ENCODE data around the gene TGFB1I1. TPM values are rescaled to one million over a fixed set of nuclear protein-coding genes. Genes with fewer than 3 reads are reported as not detected.
A peak's percentile ranks its signal among the peaks of the same experiment; 100 is the strongest.

TGFB1I1 gene
- total RNA-seq, 1 experiment from 2014 or later: 13.1 TPM

DNA sequence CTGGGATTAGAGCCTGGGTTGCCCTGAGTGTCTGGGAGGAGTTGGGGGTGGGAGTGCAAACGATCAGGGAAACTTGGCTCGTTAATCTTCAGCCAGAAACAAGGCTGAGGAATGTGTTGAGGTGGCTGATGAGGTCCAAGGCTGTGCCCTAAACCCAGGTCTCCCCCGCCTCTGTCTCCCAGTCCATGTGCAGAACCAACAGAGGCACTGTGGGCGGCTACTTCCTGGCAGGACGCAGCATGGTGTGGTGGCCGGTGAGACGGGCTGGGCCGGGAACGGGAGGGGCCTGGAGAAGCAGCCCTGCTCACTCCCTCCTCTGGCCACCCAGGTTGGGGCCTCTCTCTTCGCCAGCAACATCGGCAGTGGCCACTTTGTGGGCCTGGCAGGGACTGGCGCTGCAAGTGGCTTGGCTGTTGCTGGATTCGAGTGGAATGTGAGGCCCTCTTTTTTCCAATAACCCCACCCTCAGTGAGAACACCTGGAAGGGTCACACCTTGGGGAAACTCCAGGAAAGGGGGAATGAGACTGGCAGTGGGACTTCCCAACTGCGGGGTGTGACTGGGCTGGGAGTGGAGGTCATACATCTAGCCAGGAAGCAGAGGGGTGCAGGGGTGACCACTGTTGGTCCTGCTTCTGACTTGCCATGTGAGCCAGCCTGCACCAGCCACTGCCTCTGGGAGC lies 12.7 kb downstream of the TGFB1I1 start:
- DNase-seq: peak; percentile 34 to 40
- no peak overlapping the region for H3K4me3 ChIP-seq
- H3K9me3 ChIP-seq (replicated peaks): no peaks in the 10 kb centered on the region
- H3K27ac ChIP-seq: no peak overlapping the region
- no peaks in the 10 kb centered on the region for H3K27me3 ChIP-seq
- H3K36me3 ChIP-seq: no peaks in the 10 kb centered on the region
- H3K4me1 ChIP-seq: peaks cover 7% of the 10 kb centered on the region; the same call in 1 of the 2 replicates

GRCh38 chr16:31485571-31485970 lies 13.6 kb downstream of the TGFB1I1 start:
- H3K4me1 ChIP-seq: peaks cover 7% of the 10 kb centered on the region; the same call in 1 of the 2 replicates

GRCh38 chr16:31486045-31486444 lies 14.1 kb downstream of the TGFB1I1 start:
- Histone ChIP-seq H3K4me1 (peaks cover 7% of the 10 kb centered on the region; the same call in 1 of the 2 replicates), H3K27ac (no peak overlapping the region), H3K4me3 (no peak overlapping the region), H3K27me3 (no peaks in the 10 kb centered on the region), H3K36me3 (no peaks in the 10 kb centered on the region; the same call in 1 of the 2 replicates), H3K9me3 (replicated peaks) (no peaks in the 10 kb centered on the region)
- DNase-seq: peak; percentile 53 to 68

More at GRCh38 chr16:31485571-31485970, 13.6 kb downstream of the TGFB1I1 start:
- H3K4me3 ChIP-seq: no peak overlapping the region
- H3K9me3 ChIP-seq (replicated peaks): no peaks in the 10 kb centered on the region
- DNase-seq: no peak
- no peaks in the 10 kb centered on the region for H3K27me3 ChIP-seq
- H3K27ac ChIP-seq: no peak overlapping the region
- no peaks in the 10 kb centered on the region; the same call in 1 of the 2 replicates for H3K36me3 ChIP-seq

GRCh38 chr16:31487071-31487719 lies 15.2 kb downstream of the TGFB1I1 start:
- Histone ChIP-seq H3K9me3 (replicated peaks) (no peaks in the 10 kb centered on the region), H3K4me3 (no peak overlapping the region), H3K27ac (no peak overlapping the region), H3K4me1 (peaks cover 7% of the 10 kb centered on the region; the same call in 1 of the 2 replicates), H3K27me3 (no peaks in the 10 kb centered on the region), H3K36me3 (no peaks in the 10 kb centered on the region; the same call in 1 of the 2 replicates)
- DNase-seq: no peak

DNA sequence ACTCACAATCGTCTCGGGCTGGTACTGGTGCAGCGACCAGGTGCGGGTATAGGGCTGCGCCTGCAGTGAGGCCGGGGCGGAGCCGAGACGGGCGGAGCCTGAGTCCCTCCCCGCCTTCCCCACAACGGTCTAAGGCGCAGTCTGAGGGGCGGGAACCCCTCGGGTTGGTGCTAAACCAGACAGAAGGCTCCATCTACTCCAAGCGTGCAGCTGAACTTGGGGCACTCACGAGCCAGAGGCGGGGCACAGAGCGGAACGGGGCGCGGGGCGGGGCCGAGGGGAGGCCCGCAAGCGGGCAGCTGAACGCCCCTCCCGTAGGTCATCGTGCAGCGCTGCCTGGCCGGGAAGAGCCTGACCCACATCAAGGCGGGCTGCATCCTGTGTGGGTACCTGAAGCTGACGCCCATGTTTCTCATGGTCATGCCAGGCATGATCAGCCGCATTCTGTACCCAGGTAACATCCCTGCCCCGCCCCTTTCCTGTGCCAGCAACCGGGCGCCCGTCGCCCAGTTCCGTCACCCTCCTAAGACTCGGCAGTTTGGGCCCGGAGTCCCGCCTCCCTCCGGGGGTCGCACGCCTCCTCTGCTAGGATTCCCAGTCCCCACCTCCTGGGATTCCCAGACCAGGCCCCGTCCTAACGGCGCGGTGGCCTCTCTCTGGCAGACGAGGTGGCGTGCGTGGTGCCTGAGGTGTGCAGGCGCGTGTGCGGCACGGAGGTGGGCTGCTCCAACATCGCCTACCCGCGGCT lies 15.9 kb downstream of the TGFB1I1 start:
- Histone ChIP-seq H3K4me1 (peaks cover 7% of the 10 kb centered on the region; the same call in 1 of the 2 replicates), H3K36me3 (no peaks in the 10 kb centered on the region; the same call in 1 of the 2 replicates), H3K27me3 (no peaks in the 10 kb centered on the region), H3K4me3 (no peak overlapping the region), H3K9me3 (replicated peaks) (no peaks in the 10 kb centered on the region), H3K27ac (no peak overlapping the region)
- DNase-seq: no peak

- DNase-seq: no peak
- H3K4me3 ChIP-seq: no peak overlapping the region
- no peaks in the 10 kb centered on the region for H3K27me3 ChIP-seq
- no peaks in the 10 kb centered on the region for H3K9me3 ChIP-seq (replicated peaks)
- no peak overlapping the region for H3K27ac ChIP-seq
- peaks cover 3% of the 10 kb centered on the region; the same call in 1 of the 2 replicates for H3K36me3 ChIP-seq
- peaks cover 7% of the 10 kb centered on the region; the same call in 1 of the 2 replicates for H3K4me1 ChIP-seq
These were observed 16.7 kb downstream of the TGFB1I1 start for GRCh38 chr16:31488468-31489297.

- Histone ChIP-seq H3K36me3 (peaks cover 3% of the 10 kb centered on the region; the same call in 1 of the 2 replicates), H3K9me3 (replicated peaks) (no peaks in the 10 kb centered on the region), H3K4me1 (peaks cover 7% of the 10 kb centered on the region; the same call in 1 of the 2 replicates), H3K4me3 (no peak overlapping the region), H3K27ac (no peak overlapping the region), H3K27me3 (no peaks in the 10 kb centered on the region)
- DNase-seq: no peak
These were observed 17.3 kb downstream of the TGFB1I1 start for GRCh38 chr16:31489298-31489564.

- Histone ChIP-seq H3K4me3 (no peak overlapping the region), H3K4me1 (peaks cover 7% of the 10 kb centered on the region; the same call in 1 of the 2 replicates), H3K27ac (no peak overlapping the region), H3K27me3 (no peaks in the 10 kb centered on the region), H3K36me3 (peaks cover 3% of the 10 kb centered on the region; the same call in 1 of the 2 replicates), H3K9me3 (replicated peaks) (no peaks in the 10 kb centered on the region)
- no peak for DNase-seq
These were observed 17.9 kb downstream of the TGFB1I1 start for GRCh38 chr16:31489616-31490584.

- Histone ChIP-seq H3K9me3 (replicated peaks) (no peaks in the 10 kb centered on the region), H3K27ac (no peak overlapping the region), H3K27me3 (no peaks in the 10 kb centered on the region), H3K4me1 (no peaks in the 10 kb centered on the region), H3K4me3 (no peak overlapping the region), H3K36me3 (peaks cover 3% of the 10 kb centered on the region; the same call in 1 of the 2 replicates)
- no peak for DNase-seq
These were observed 19.9 kb downstream of the TGFB1I1 start for GRCh38 chr16:31491778-31492418.

GRCh38 chr16:31493506-31494125 lies 21.7 kb downstream of the TGFB1I1 start:
- H3K36me3 ChIP-seq: peaks cover 3% of the 10 kb centered on the region; the same call in 1 of the 2 replicates
- no peaks in the 10 kb centered on the region for H3K4me1 ChIP-seq
- no peak overlapping the region for H3K27ac ChIP-seq
- no peaks in the 10 kb centered on the region for H3K27me3 ChIP-seq
- H3K4me3 ChIP-seq: no peak overlapping the region
- DNase-seq: no peak
- H3K9me3 ChIP-seq (replicated peaks): no peaks in the 10 kb centered on the region

DNA sequence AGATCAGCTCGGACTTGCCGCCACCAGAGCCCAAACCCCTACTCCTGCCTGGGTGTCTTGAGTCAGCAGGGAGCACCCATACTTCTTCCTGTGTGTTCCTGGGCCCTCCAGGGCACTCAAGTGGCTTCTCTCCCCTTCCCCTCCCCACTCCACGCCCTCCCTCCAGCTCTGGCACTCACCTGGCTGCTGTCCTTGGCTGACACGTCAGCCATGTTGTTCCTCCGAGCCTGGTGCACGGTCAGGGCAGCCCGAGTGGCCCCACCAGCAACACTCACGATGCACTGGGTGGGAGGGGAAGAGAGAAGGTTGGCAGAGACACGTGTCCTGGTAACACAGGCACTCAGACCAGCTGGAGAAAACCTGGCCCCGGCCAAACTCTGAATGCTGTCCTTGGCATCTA lies 24.7 kb downstream of the TGFB1I1 start:
- DNase-seq: no peak
- H3K36me3 ChIP-seq: peaks cover 3% of the 10 kb centered on the region; the same call in 1 of the 2 replicates
- no peaks in the 10 kb centered on the region for H3K4me1 ChIP-seq
- H3K9me3 ChIP-seq (replicated peaks): no peaks in the 10 kb centered on the region
- no peaks in the 10 kb centered on the region for H3K27me3 ChIP-seq
- no peak overlapping the region for H3K4me3 ChIP-seq
- no peak overlapping the region for H3K27ac ChIP-seq

GRCh38 chr16:31498493-31498892 lies 26.5 kb downstream of the TGFB1I1 start:
- H3K4me3 ChIP-seq: no peak overlapping the region
- no peak for DNase-seq
- no peak overlapping the region for H3K27ac ChIP-seq
- H3K9me3 ChIP-seq (replicated peaks): no peaks in the 10 kb centered on the region
- no peaks in the 10 kb centered on the region for H3K27me3 ChIP-seq
- H3K36me3 ChIP-seq: peaks cover 1% of the 10 kb centered on the region; the same call in 1 of the 2 replicates
- no peaks in the 10 kb centered on the region for H3K4me1 ChIP-seq

GRCh38 chr16:31499928-31500327 lies 28.0 kb downstream of the TGFB1I1 start:
- H3K27me3 ChIP-seq: no peaks in the 10 kb centered on the region
- no peak for DNase-seq
- H3K9me3 ChIP-seq (replicated peaks): no peaks in the 10 kb centered on the region
- H3K27ac ChIP-seq: no peak overlapping the region
- no peak overlapping the region for H3K4me3 ChIP-seq
- no peaks in the 10 kb centered on the region for H3K36me3 ChIP-seq
- H3K4me1 ChIP-seq: no peaks in the 10 kb centered on the region
